IMR-90 (cell line): ENCODE results near the gene BUB1B. TPM values are rescaled to one million over a fixed set of nuclear protein-coding genes. Genes with fewer than 3 reads are reported as not detected.

ENCODE experiments used
- ATAC-seq: fragments of 200-7000 bp; cut with Tn5 transposase; 2 replicates; pipeline ENCODE4 v1.9.1; 2020; ENCODE audit warnings: low read depth, mild to moderate bottlenecking, moderate library complexity
- BruUV-seq: library from RNA; stranded (reverse); fragments of 400-500 nt; replicated peaks from 2 replicates; lab custom pipeline; 2021; lab: Mats Ljungman, UMichigan
- CTCF ChIA-PET: fragments of 300-600 bp; formaldehyde crosslinking; extraction: SDS; loops from one replicate; lab custom pipeline; 2021; ENCODE audit warnings: antibody characterized with exemption; lab: Yijun Ruan, JAX
- POLR2A ChIA-PET: fragments of 300-600 bp; sonication (Branson Sonifier 250); formaldehyde crosslinking; loops from one replicate; lab custom pipeline; 2022; ENCODE audit warnings: antibody characterized with exemption; ENCODE audit not compliant: unreplicated experiment; lab: Charles Lee
- DNase-seq: peaks from one replicate; pipeline ENCODE4 v3.0.0; 2013
- H2AFZ ChIP-seq: replicated peaks from 2 replicates; pipeline ENCODE3; 2013; ENCODE audit warnings: low read length, mild to moderate bottlenecking; ENCODE audit not compliant: poor library complexity
- H2AK5ac ChIP-seq: 2 replicates; pipeline ENCODE4 v1.6.1; 2013; ENCODE audit warnings: low read depth, low read length, inconsistent platforms
- H2AK9ac ChIP-seq: replicated peaks from 2 replicates; pipeline ENCODE3; 2013; ENCODE audit warnings: mild to moderate bottlenecking, low read depth, low read length, moderate library complexity; ENCODE audit not compliant: poor library complexity
- H2BK120ac ChIP-seq: 2 replicates; pipeline ENCODE4 v1.6.1; 2013; ENCODE audit warnings: low read depth, low read length, inconsistent platforms
- H2BK15ac ChIP-seq: 3 replicates; pipeline ENCODE4 v1.6.1; 2013; ENCODE audit warnings: low read depth, low read length, inconsistent platforms
- H2BK20ac ChIP-seq: 2 replicates; pipeline ENCODE4 v1.6.1; 2013; ENCODE audit warnings: low read depth, mild to moderate bottlenecking, inconsistent platforms, low read length, moderate library complexity
- H2BK5ac ChIP-seq: 2 replicates; pipeline ENCODE4 v1.6.1; 2013; ENCODE audit warnings: mild to moderate bottlenecking, low read depth, low read length, inconsistent platforms; ENCODE audit not compliant: poor library complexity, severe bottlenecking
- H3K14ac ChIP-seq: replicated peaks from 2 replicates; pipeline ENCODE4 v1.6.1; 2013; ENCODE audit warnings: low read depth, low read length, inconsistent platforms
- H3K18ac ChIP-seq: 2 replicates; pipeline ENCODE4 v1.6.1; 2013; ENCODE audit warnings: low read depth, low read length, control low read depth
- H3K23ac ChIP-seq: 2 replicates; pipeline ENCODE4 v1.6.1; 2013; ENCODE audit warnings: low read depth, low read length, inconsistent platforms
- H3K27ac ChIP-seq: 2 replicates; pipeline ENCODE4 v1.5.1; 2013; ENCODE audit warnings: mild to moderate bottlenecking, control low read depth, low read length; ENCODE audit not compliant: insufficient read depth
- H3K27me3 ChIP-seq: 2 replicates; pipeline ENCODE4 v1.6.1; 2013; ENCODE audit warnings: low read length; ENCODE audit not compliant: control insufficient read depth, insufficient read depth
- H3K36me3 ChIP-seq: 2 replicates; pipeline ENCODE4 v1.6.1; 2013; ENCODE audit warnings: low read length, mixed read lengths; ENCODE audit not compliant: control insufficient read depth, insufficient read depth
- H3K4ac ChIP-seq: 2 replicates; pipeline ENCODE4 v1.6.1; 2013; ENCODE audit warnings: low read depth, low read length, inconsistent platforms
- H3K4me1 ChIP-seq: 2 replicates; pipeline ENCODE4 v1.6.1; 2013; ENCODE audit warnings: low read length, mixed read lengths; ENCODE audit not compliant: control insufficient read depth, insufficient read depth
- H3K4me2 ChIP-seq: 2 replicates; pipeline ENCODE4 v1.6.1; 2013; ENCODE audit warnings: low read depth, mild to moderate bottlenecking, control low read depth, low read length, moderate library complexity
- H3K4me3 ChIP-seq: 2 replicates; pipeline ENCODE4 v1.5.1; 2013; ENCODE audit warnings: low read depth, mild to moderate bottlenecking, control low read depth, low read length, moderate library complexity; ENCODE audit not compliant: insufficient read depth
- H3K56ac ChIP-seq: 2 replicates; pipeline ENCODE4 v1.6.1; 2013; ENCODE audit warnings: low read length, inconsistent platforms; ENCODE audit not compliant: insufficient read depth; ENCODE audit errors: extremely low read depth
- H3K79me1 ChIP-seq, 2 experiments: 2 replicates each; pipeline ENCODE4 v1.6.1; 2013; ENCODE audit warnings: low read length in 2 of 2, inconsistent platforms in 1 of 2, low read depth in 1 of 2
- H3K9ac ChIP-seq: 2 replicates; pipeline ENCODE4 v1.6.1; 2013; ENCODE audit warnings: low read depth, low read length, control low read depth
- H3K9me1 ChIP-seq: 2 replicates; pipeline ENCODE4 v1.6.1; 2013; ENCODE audit warnings: low read length, inconsistent platforms; ENCODE audit not compliant: insufficient read depth
- H3K9me3 ChIP-seq: 2 replicates; pipeline ENCODE4 v1.6.1; 2013; ENCODE audit warnings: low read length; ENCODE audit not compliant: control insufficient read depth, insufficient read depth
- H4K20me1 ChIP-seq: 2 replicates; pipeline ENCODE4 v1.6.1; 2013; ENCODE audit warnings: low read length, inconsistent platforms; ENCODE audit not compliant: insufficient read depth
- H4K5ac ChIP-seq: 2 replicates; pipeline ENCODE4 v1.6.1; 2013; ENCODE audit warnings: mild to moderate bottlenecking, low read depth, low read length, control low read depth
- H4K8ac ChIP-seq, 2 experiments: 2 replicates each; pipeline ENCODE4 v1.6.1; 2013; ENCODE audit warnings: low read depth in 2 of 2, low read length in 2 of 2, control low read depth in 1 of 2, inconsistent platforms in 1 of 2
- H4K91ac ChIP-seq: 2 replicates; pipeline ENCODE4 v1.6.1; 2013; ENCODE audit warnings: low read depth, low read length, inconsistent platforms; ENCODE audit not compliant: insufficient read depth
- BHLHE40 ChIP-seq: fragments of 150-350 bp; IDR thresholded peaks from 2 replicates; pipeline ENCODE4 v1.6.1; 2016; ENCODE audit warnings: mild to moderate bottlenecking, low read depth, low read length
- CEBPB ChIP-seq: IDR thresholded peaks from 2 replicates; pipeline ENCODE4 v1.6.1; 2012; ENCODE audit warnings: low read depth, low read length, improper control_type of control experiment
- CHD1 ChIP-seq: IDR thresholded peaks from 2 replicates; pipeline ENCODE4 v1.6.1; 2012; ENCODE audit warnings: low read depth, low read length, improper control_type of control experiment
- FOS ChIP-seq: fragments of 150-350 bp; IDR thresholded peaks from 2 replicates; pipeline ENCODE4 v1.6.1; 2016; ENCODE audit warnings: low read depth, low read length
- MAZ ChIP-seq: IDR thresholded peaks from 2 replicates; pipeline ENCODE4 v1.6.1; 2012; ENCODE audit warnings: low read depth, mild to moderate bottlenecking, low read length, improper control_type of control experiment, moderate library complexity, borderline replicate concordance
- MXI1 ChIP-seq: IDR thresholded peaks from 2 replicates; pipeline ENCODE4 v1.6.1; 2012; ENCODE audit warnings: low read depth, mild to moderate bottlenecking, low read length, moderate library complexity, borderline replicate concordance
- RCOR1 ChIP-seq: IDR thresholded peaks from 2 replicates; pipeline ENCODE4 v1.6.1; 2012; ENCODE audit warnings: mild to moderate bottlenecking, low read length, improper control_type of control experiment; ENCODE audit not compliant: insufficient replicate concordance
- WGBS, 2 experiments: methylation state at CpG; one replicate each; pipeline versions ENCODE4 v1.1.5 to v1.1.7; 2013; ENCODE audit warnings: missing lambda C conversion rate in 2 of 2; ENCODE audit not compliant: insufficient read length in 1 of 2; ENCODE audit errors: extremely low coverage in 2 of 2; 5-methylcytosine and 5-hydroxymethylcytosine counted together
- dilution Hi-C: fragments of 300-500 bp; cut with HindIII; formaldehyde crosslinking; loops from one replicate; pipeline ENCODE4 v1.14.3; 2018; ENCODE audit warnings: low sequenced_read_pairs; ENCODE audit not compliant: unreplicated experiment
- in situ Hi-C: fragments of 300-500 bp; cut with MboI; formaldehyde crosslinking; loops from 3 replicates; pipeline ENCODE4 v1.14.3; 2019; ENCODE audit warnings: low sequenced_read_pairs, inconsistent platforms, mixed read lengths
- intact Hi-C: fragments of 100-400 bp; cut with micrococcal nuclease; formaldehyde crosslinking; loops from 2 replicates; pipeline ENCODE4 v1.10.0; 2022
- polyA plus RNA-seq, 3 experiments: library from polyadenylated mRNA; depleted of rRNA; stranded (reverse); fragments of >200 nt; gene quantifications; 2 replicates each; pipeline ENCODE4 v1.2.3, GENCODE V29; 2012; ENCODE audit warnings: low replicate concordance in 1 of 3
- total RNA-seq: library from RNA; depleted of rRNA; stranded (reverse); fragments of >200 nt; gene quantifications from 2 replicates; pipeline ENCODE4 v1.2.3, GENCODE V29; 2012
- TF ChIP-seq, protein P1 (sequence below): conservative IDR thresholded peaks from 2 replicates; pipeline ENCODE4 v1.5.1; 2012; ENCODE audit warnings: mild to moderate bottlenecking, low read depth, low read length, improper control_type of control experiment

The BUB1B gene
- total and polyA plus RNA-seq, 2 of the 4 experiments (the other 2 are of a cell fraction) = 15.6 to 24.7 TPM

- intact Hi-C loops (no loop called here), dilution Hi-C loops (no loop called here), in situ Hi-C loops (no loop called here)
- Histone ChIP-seq H3K23ac (no peak overlapping the region), H2AK5ac (no peak overlapping the region), H4K5ac (no peak overlapping the region), H3K18ac (no peak overlapping the region), H2BK20ac (no peak overlapping the region), H4K8ac (no peak overlapping the region), H2BK120ac (no peak overlapping the region), H2BK15ac (no peak overlapping the region), H3K36me3 (no peaks in the 10 kb centered on the region), H3K79me1 (no peaks in the 10 kb centered on the region), H3K27ac (no peak overlapping the region), H4K91ac (no peak overlapping the region), H3K4me2 (no peak overlapping the region), H2AK9ac (no peak overlapping the region), H3K27me3 (peaks cover 5% of the 10 kb centered on the region), H3K14ac (no peak overlapping the region), H3K56ac (no peak overlapping the region), H2BK5ac (no peak overlapping the region), H2AFZ (no peak overlapping the region), H3K4me3 (no peak overlapping the region), H3K9ac (no peak overlapping the region), H3K4me1 (no peaks in the 10 kb centered on the region), H3K4ac (no peak overlapping the region), H4K20me1 (no peaks in the 10 kb centered on the region), H3K9me1 (no peaks in the 10 kb centered on the region), H3K9me3 (no peaks in the 10 kb centered on the region)
- TF ChIP-seq MAZ (no peak), RCOR1 (no peak), CHD1 (no peak), FOS (0 out of 2 replicates have a peak, but pooled peaks have one; percentile 15), CEBPB (no peak), BHLHE40 (no peak), MXI1 (no peak)
- TF ChIP-seq, protein P1, sequence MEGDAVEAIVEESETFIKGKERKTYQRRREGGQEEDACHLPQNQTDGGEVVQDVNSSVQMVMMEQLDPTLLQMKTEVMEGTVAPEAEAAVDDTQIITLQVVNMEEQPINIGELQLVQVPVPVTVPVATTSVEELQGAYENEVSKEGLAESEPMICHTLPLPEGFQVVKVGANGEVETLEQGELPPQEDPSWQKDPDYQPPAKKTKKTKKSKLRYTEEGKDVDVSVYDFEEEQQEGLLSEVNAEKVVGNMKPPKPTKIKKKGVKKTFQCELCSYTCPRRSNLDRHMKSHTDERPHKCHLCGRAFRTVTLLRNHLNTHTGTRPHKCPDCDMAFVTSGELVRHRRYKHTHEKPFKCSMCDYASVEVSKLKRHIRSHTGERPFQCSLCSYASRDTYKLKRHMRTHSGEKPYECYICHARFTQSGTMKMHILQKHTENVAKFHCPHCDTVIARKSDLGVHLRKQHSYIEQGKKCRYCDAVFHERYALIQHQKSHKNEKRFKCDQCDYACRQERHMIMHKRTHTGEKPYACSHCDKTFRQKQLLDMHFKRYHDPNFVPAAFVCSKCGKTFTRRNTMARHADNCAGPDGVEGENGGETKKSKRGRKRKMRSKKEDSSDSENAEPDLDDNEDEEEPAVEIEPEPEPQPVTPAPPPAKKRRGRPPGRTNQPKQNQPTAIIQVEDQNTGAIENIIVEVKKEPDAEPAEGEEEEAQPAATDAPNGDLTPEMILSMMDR = no peak
- no TSS peak for BruUV-seq
- WGBS, 2 experiments = 100% methylated on average over 1 of the region's 4 CpGs; no CpG with 5 or more reads in 1 of the 2 experiments
- ChIA-PET POLR2A (no interaction called here), CTCF (no interaction called here)
- peak; percentile 81 for ATAC-seq
- DNase-seq = peak; percentile 57
Observed at GRCh38 chr15:40146037-40146436, 14.8 kb upstream of the BUB1B start.
